Endothelial cell of umbilical vein (primary cell): ENCODE data around the gene QSOX2.

Source experiments
- POLR2A ChIP-seq: IDR thresholded peaks from 2 replicates; pipeline ENCODE4 v1.6.1; 2012; ENCODE audit warnings: low read depth, mild to moderate bottlenecking, control low read depth, low read length
- TF ChIP-seq, protein P1 (sequence below), 2 donors: IDR thresholded peaks; 1 replicate in 1 of 2; 2 replicates in 1 of 2; pipeline ENCODE4 v1.5.1; 2011; ENCODE audit warnings: low read length in 2 of 2, mild to moderate bottlenecking in 2 of 2, moderate library complexity in 2 of 2, control low read depth in 1 of 2, inconsistent platforms in 1 of 2, low read depth in 1 of 2; ENCODE audit not compliant: insufficient read depth in 1 of 2; ENCODE audit errors: extremely low read depth in 1 of 2

DNA sequence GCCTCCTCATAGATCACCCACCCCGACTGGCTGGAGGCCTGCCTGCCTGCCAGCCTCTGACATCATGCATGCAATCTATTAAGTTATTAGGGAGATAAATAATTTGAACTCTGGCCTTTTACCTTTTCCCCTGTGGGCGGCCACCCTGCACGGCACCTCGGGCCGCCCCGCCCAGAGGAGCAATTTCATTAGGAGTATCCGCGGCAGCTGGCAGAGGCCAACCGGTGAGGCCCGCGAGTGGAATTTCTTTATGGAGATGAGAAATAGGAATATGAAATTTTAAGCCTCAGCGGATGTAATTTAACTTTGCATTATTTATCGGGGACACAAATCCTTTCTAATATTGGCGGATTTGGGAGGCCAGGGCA is 63.2 kb downstream of the QSOX2 start:
- TF ChIP-seq POLR2A, result no peak
- TF ChIP-seq, protein P1, sequence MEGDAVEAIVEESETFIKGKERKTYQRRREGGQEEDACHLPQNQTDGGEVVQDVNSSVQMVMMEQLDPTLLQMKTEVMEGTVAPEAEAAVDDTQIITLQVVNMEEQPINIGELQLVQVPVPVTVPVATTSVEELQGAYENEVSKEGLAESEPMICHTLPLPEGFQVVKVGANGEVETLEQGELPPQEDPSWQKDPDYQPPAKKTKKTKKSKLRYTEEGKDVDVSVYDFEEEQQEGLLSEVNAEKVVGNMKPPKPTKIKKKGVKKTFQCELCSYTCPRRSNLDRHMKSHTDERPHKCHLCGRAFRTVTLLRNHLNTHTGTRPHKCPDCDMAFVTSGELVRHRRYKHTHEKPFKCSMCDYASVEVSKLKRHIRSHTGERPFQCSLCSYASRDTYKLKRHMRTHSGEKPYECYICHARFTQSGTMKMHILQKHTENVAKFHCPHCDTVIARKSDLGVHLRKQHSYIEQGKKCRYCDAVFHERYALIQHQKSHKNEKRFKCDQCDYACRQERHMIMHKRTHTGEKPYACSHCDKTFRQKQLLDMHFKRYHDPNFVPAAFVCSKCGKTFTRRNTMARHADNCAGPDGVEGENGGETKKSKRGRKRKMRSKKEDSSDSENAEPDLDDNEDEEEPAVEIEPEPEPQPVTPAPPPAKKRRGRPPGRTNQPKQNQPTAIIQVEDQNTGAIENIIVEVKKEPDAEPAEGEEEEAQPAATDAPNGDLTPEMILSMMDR (IDR thresholded peaks at IDR 0.05; ENCODE audit: extremely low read depth in 1 of 2, insufficient read depth in 1 of 2, low read depth in 1 of 2, low read length in 2 of 2), result no peak
